ENCODE data around the gene ISG20L2. TPM values are rescaled to one million over a fixed set of nuclear protein-coding genes. Genes with fewer than 3 reads are reported as not detected.

ISG20L2 gene
- total RNA-seq, 2 experiments from 2014 or later, result 44.2 to 50.9 TPM

DNA sequence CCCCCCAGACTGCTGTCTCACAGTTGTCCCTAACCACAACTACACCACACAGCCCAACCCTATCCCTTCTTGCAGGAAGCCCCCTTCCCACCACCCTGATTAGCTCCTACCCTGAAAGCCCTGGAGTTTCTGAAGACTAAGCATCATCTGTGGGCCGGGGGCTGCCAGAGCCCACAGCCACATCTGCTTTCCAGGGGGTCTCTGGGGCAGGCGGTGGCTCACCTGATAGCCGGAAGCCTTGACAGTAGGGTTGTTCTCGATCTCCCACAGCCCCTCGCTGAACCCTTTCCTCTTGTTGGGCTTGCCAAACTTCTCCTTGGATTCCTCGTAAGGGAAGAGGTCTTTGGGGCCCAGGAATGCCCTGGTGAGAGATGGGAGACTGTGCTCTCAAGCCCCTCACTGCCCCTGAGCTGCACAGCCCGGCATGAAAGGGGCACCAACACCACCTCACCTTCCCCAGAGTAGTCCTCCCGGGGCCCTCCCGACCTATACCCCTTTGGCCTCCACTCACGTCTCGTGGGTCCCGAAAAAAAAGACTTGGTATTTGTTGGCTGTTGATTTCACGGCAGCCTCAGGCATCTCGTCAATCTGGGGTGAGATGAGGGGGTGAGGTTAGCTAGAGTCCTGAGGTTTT is 16.3 kb upstream of the ISG20L2 start:
- Histone ChIP-seq H3K36me3 (ENCODE audit: insufficient read depth, low read length) (peaks cover 32% of the 10 kb centered on the region), H3K27ac (ENCODE audit: low read depth in 1 of 2, low read length in 2 of 2) (no peak overlapping the region), H3K4me3 (ENCODE audit: low read length) (no peak overlapping the region), H3K27me3 (ENCODE audit: control insufficient read depth in 1 of 2, insufficient read depth in 2 of 2, low read length in 2 of 2) (no peaks in the 10 kb centered on the region), H3K9me3 (ENCODE audit: control insufficient read depth in 1 of 2, insufficient read depth in 1 of 2, low read length in 2 of 2) (peaks cover 0 to 3% of the 10 kb centered on the region in 2 experiments), H3K4me1 (ENCODE audit: insufficient read depth, low read length) (peaks cover 67% of the 10 kb centered on the region)
- POLR2A ChIA-PET, result interaction anchor here (1.9 kb wide), 1 partner anchor 23 kb away, joined by 5 read pairs; the partner anchor contains the start of gene PRCC
- Mint-ChIP-seq H3K36me3 (ENCODE audit: low read depth) (peaks cover 52% of the 10 kb centered on the region), H3K27ac (peak overlapping the region; percentile 85), H3K4me1 (ENCODE audit: low read depth) (peaks cover 69% of the 10 kb centered on the region), H3K27me3 (no peaks in the 10 kb centered on the region), H3K4me3 (no peak overlapping the region), H3K9me3 (peaks cover 2% of the 10 kb centered on the region)
- no peak for DNase-seq
- no peak for TF ChIP-seq CTCF (IDR thresholded peaks at IDR 0.05)
- ATAC-seq (ENCODE audit: poor library complexity), result no peak
- CTCF ChIA-PET, result interaction anchor here (1.3 kb wide), 1 partner anchor 19 kb away, joined by 5 read pairs; no protein-coding TSS in a partner anchor
- intact Hi-C loops (cut with DNase I, micrococcal nuclease), result loop anchor here in 1 of 2 experiments (5.0 to 10.0 kb wide), 3 partner anchors 463 to 693 kb away; partner anchors contain the start of genes LAMTOR2, PMF1, SMG5 and TMEM79

- ATAC-seq (ENCODE audit: poor library complexity) (no peak), DNase-seq (no peak)
- ChIA-PET CTCF (interaction anchor here (6.3 kb wide), 1 partner anchor 17 kb away, joined by 62 read pairs; the partner anchor contains the start of genes ISG20L2 and METTL25B), POLR2A (interaction anchor here (1.9 kb wide), 1 partner anchor 23 kb away, joined by 5 read pairs; the partner anchor contains the start of gene PRCC)
- Histone ChIP-seq H3K4me3 (ENCODE audit: low read length) (no peak overlapping the region), H3K36me3 (ENCODE audit: insufficient read depth, low read length) (peaks cover 32% of the 10 kb centered on the region), H3K27me3 (ENCODE audit: control insufficient read depth in 1 of 2, insufficient read depth in 2 of 2, low read length in 2 of 2) (no peaks in the 10 kb centered on the region), H3K9me3 (ENCODE audit: control insufficient read depth in 1 of 2, insufficient read depth in 1 of 2, low read length in 2 of 2) (peaks cover 0 to 3% of the 10 kb centered on the region in 2 experiments), H3K4me1 (ENCODE audit: insufficient read depth, low read length) (peaks cover 62% of the 10 kb centered on the region), H3K27ac (ENCODE audit: low read depth in 1 of 2, low read length in 2 of 2) (no peak overlapping the region)
- intact Hi-C loops (cut with DNase I, micrococcal nuclease), result loop anchor here in 1 of 2 experiments (5.0 to 10.0 kb wide), 3 partner anchors 462 to 692 kb away; partner anchors contain the start of genes LAMTOR2, PMF1, SMG5 and TMEM79
- Mint-ChIP-seq H3K4me1 (ENCODE audit: low read depth) (peaks cover 65% of the 10 kb centered on the region), H3K9me3 (peaks cover 2% of the 10 kb centered on the region), H3K36me3 (ENCODE audit: low read depth) (peaks cover 52% of the 10 kb centered on the region), H3K4me3 (no peak overlapping the region), H3K27me3 (no peaks in the 10 kb centered on the region), H3K27ac (no peak overlapping the region)
- TF ChIP-seq CTCF (IDR thresholded peaks at IDR 0.05), result no peak
Measured at GRCh38 chr1:156744344-156744743, 15.8 kb upstream of the ISG20L2 start.

- H3K27me3 Mint-ChIP-seq, result no peaks in the 10 kb centered on the region
- Histone ChIP-seq H3K27ac (ENCODE audit: low read depth in 1 of 2, low read length in 2 of 2) (no peak overlapping the region), H3K4me1 (ENCODE audit: insufficient read depth, low read length) (peaks cover 55% of the 10 kb centered on the region), H3K36me3 (ENCODE audit: insufficient read depth, low read length) (peaks cover 32% of the 10 kb centered on the region), H3K4me3 (ENCODE audit: low read length) (no peak overlapping the region), H3K9me3 (ENCODE audit: control insufficient read depth in 1 of 2, insufficient read depth in 1 of 2, low read length in 2 of 2) (peaks cover 0 to 3% of the 10 kb centered on the region in 2 experiments), H3K27me3 (ENCODE audit: control insufficient read depth in 1 of 2, insufficient read depth in 2 of 2, low read length in 2 of 2) (no peaks in the 10 kb centered on the region)
- ATAC-seq (ENCODE audit: poor library complexity) (no peak), DNase-seq (peak in 1 of 14 experiments; percentile 23)
- POLR2A ChIA-PET, result interaction anchor here (3.6 kb wide), 1 partner anchor 16 kb away, joined by 107 read pairs; the partner anchor contains the start of genes ISG20L2 and METTL25B
- H3K27ac Mint-ChIP-seq, result peak overlapping the region; percentile 89
- H3K4me1 Mint-ChIP-seq (ENCODE audit: low read depth), result peaks cover 64% of the 10 kb centered on the region
- CTCF ChIA-PET, result interaction anchor here (6.3 kb wide), 1 partner anchor 16 kb away, joined by 62 read pairs; the partner anchor contains the start of genes ISG20L2 and METTL25B
- H3K36me3 Mint-ChIP-seq (ENCODE audit: low read depth), result peaks cover 53% of the 10 kb centered on the region
- intact Hi-C loops (cut with DNase I, micrococcal nuclease), result loop anchor here in 1 of 2 experiments (5.0 to 10.0 kb wide), 3 partner anchors 461 to 691 kb away; partner anchors contain the start of genes LAMTOR2, PMF1, SMG5 and TMEM79
- H3K9me3 Mint-ChIP-seq, result peaks cover 2% of the 10 kb centered on the region
- no peak for TF ChIP-seq CTCF (IDR thresholded peaks at IDR 0.05)
- no peak overlapping the region for H3K4me3 Mint-ChIP-seq
Measured at GRCh38 chr1:156743367-156744302, 15.1 kb upstream of the ISG20L2 start.
